GM21737 (cell line): Measurements from ENCODE around the gene RNGTT.
"Not testable (repeated sequence)": the region's sequence is repeated elsewhere in the genome, so short reads cannot be mapped to it uniquely, and the experiment has no call there.

Source experiments
- ATAC-seq: cut with Tn5 transposase; IDR thresholded peaks from one replicate; pipeline ENCODE4 v1.9.1; 2021; ENCODE audit warnings: mild to moderate bottlenecking, moderate library complexity; ENCODE audit not compliant: unreplicated experiment

Gene RNGTT

DNA sequence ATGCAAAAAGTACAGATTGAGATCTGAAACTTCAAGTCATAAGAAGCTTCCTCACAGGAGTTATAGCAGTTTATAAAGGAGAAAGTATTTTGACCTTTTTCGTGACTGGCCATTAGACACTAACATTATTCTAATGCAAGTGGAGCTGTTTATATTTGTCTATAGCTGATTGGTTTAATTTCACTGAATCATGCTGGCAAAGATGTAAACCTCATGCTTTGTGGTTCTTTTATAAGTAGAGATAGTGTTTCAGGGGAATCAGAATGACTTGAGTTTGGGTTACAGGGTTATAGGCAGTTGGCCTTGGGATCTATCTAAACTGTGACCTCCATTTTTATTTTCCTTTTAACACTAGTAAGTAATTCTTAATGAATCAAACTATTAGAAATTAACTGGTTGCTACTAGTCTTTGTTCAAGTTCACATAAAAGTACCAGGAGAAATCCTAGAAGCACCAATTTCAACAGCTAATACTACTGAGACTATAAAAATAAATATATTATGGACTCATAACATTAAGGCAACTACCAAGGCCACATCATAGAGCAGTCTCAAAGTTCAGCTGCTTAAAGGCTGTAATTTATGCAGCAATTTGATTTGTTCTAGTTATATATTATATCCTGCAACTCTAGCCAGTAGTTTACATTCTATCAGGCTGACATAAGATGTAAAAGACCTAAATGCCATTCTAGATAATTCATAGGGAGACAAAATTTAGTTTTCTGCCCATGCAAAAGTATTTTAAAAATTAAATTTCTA, 94.0 kb downstream of the RNGTT start:
- no peak for ATAC-seq

DNA sequence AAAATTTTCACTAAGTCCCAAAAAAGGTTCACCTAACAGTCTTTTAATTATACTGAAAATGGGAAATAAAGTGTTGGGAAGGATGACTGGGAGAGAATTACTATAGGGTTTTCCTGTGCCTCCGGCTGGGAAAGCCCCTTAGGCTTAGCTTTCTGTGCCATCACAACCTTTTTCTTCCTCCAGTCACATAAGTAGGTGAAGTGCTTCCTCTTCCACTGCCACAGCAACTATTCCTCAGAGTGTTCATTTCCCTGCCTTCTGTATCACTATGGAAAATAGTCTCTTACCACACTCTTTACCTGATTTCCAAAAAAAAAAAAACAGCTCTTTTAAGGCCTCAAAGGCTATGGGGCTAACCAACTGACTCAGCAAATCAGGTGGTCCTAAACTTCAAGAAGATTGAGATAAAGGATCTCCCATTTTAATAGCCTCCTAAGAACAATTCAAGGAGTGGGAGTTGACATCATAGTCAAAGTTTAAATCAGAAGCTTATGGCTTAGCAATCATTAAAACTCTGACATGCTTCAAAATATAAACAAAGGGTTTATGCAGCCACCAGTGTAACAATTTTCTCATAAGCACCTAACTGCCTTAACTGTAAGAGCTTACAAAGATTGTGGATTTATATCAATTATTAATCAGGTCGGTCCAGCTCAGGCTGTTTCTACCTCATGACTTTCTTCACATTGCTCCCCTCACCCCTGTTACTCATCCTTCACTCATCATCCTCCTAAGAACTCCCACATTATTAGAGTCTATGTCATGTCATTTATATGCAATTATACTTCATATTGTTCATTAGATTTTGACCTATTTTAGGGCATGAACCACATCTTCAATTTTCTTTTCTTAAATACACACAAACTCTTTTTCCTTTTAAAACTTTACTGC, 95.3 kb downstream of the RNGTT start:
- no peak for ATAC-seq

DNA sequence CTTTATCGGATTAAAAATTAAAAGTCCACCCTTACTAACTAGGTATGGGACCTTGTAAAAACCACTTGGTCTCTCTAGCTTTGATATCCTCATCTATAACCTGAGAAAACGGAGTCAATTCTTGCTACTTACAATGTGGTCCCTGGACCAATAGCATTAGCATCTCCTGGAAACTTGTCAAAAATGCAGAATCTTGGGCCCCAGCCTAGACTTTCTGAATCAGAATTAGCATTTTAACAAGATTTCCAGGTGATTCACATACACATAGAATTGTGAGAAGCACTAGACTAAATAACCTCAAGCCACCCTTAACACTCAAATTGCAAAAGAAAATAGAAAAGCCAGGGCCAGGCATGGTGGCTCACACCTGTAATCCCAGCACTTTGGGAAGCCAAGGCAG, 96.6 kb downstream of the RNGTT start:
- no peak for ATAC-seq

DNA sequence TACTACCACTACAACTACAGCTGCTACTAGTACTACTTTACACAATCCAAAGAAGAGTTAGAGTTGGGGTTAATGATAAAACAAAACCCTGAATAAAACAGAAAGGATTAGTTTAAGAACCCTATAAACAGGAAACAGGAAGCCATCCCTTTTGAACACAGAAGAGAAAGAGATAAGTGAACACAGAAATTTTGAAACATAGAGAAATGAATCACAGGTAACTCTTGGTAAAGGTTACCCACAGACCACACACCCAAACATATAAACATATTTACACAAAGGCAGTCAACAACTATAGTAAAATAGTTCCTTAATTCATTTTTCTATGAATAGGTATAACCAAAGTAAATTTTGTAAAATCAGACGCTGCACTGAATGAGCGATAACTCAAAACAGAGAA, 98.1 kb downstream of the RNGTT start:
- no peak for ATAC-seq

DNA sequence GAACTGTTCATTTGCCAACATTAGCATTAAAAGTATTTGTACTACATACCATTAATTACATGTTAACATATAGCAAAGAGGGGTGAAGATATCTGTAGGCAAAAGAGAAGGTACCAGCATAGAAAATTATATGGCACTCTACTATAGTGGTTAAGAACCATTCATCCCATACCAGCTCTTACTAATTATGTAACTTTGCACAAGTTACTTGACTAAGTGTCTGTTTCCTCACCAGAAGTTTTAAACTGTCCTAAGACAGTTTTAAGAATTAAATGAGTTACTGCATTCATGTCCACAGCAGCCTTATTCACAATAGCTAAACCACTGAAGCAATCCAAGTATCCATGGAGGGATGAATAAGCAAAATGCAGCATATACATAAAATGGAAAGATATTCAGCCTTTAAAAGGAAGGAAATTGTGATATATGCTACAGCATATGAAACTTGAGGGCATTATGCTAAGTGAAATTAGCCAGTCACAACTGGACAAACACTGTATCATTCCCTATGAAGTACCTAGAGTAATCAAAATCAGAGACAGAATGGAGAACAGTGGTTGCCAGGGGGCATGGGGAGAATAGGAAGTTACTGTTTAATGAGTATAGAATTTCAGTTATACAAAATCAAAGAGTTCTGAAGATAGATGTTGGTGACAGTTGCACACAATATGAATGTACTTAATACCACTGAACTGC, 98.9 kb downstream of the RNGTT start:
- ATAC-seq = no peak

DNA sequence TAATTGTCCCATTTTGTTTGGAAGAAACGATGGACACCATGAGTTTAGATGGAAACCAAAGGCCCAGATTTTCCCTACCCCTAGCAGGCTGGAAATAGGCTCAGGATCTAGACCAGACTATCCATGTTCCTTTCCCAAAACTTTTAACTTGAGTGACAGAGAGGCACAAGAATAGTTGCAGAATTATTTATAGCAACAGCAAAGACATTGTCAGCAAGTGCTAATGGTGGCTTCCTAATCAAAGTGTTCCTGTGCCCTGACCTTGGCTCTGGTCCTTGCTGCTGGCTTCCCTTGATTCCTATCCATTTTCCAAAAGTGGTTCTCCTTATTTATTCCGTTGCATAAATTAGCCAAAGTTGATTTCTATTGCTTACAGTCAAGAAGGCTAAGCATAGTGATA, 103.1 kb downstream of the RNGTT start:
- ATAC-seq = no peak

DNA sequence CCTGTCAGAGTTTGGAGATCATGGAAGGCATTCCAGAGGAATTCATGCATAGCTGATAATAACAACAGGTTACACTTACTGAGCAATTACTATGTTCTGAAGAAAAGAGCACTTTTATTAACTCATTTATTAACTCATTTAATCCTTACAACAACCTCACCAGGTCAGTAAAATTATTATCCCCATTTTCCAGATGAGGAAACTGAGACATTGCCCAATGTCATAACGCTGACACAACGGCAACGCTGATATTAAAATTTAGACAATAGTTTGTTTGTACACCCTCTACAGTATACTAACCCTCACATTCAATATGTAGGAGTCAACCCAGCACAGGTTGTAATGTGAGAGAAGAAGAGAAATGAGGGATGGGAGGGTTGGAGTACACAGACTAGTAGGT, 105.0 kb downstream of the RNGTT start:
- ATAC-seq = no peak

DNA sequence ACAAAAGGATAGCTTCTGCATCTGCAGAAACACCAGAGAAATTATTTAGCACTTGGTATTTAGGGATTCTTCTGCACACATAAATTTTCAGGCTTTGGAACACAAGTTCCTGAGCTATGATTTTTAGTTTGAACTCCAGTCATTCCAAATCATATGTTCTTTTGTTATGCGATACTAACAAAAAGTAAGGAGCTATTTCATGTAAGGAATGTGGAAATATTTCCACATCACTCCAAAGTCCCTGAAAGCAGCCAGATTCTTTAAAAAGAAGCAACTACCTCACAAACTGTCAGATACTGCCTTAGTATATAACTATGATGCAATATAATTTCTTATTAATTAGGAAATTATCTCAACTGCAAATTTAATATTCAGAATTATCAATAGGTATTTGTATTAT, 106.9 kb downstream of the RNGTT start:
- ATAC-seq = no peak

DNA sequence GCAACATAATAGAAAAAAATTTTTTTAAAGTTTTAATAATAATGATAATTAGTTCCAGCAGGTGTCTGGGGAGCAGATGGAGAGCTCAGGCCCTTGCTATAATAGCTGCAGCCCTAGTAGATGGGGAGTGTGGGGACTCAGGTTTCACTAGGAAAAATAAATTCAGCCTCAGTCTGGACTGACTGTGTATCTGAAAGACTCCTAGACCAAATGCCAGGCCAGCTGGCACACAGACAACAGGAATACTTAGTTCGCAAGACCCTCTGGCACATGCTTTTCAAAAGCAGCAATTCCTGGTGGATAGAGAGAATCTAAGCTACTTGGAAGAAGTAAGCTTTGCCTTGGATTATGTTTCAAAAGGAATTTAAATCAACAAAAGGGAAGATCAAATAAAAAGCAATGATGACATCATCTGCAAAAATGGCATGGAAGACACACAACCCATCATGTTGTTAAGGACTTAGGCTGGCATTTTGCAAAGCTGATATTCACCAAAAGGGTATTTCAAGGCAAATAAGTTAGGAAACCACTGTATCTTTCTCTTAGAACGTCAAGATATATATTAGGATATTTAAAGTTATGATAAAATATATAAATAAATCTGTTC, 107.8 kb downstream of the RNGTT start:
- ATAC-seq = no peak

DNA sequence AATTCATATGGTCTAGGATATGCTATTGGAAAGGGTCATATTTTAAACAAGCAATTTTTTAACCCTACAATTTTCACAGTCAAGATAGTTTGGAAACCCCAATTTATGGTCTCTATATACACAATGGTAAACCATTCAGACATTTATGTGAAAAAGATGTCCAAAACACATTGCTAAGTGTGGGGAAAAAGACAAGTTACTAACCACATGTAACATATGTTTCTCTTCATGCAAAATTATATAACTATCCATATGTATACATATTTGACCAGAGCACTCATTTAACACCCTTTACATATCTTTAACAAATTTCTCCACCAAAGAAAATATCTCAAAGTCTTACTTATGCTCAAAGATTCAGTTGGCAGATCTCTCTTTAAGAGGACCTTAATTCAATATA, 110.6 kb downstream of the RNGTT start:
- ATAC-seq = no peak

DNA sequence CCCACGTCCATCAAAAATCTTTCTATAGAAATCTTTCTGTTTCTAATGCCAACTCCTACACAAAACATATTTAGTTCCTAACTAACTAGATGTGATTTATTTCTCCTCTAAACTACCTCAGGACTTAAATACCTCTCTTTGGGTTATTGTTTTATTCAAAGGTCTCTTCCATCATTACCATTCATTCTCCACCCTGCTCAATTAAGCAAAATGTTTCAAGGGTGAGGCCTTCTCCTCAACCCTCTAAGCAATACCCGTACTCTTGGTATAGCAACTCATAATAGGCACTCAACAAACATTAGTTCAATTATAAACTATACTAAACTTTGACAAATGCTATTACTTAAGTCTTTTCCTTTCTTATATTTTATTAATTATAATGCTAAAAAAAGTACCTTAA, 111.4 kb downstream of the RNGTT start:
- no peak for ATAC-seq

DNA sequence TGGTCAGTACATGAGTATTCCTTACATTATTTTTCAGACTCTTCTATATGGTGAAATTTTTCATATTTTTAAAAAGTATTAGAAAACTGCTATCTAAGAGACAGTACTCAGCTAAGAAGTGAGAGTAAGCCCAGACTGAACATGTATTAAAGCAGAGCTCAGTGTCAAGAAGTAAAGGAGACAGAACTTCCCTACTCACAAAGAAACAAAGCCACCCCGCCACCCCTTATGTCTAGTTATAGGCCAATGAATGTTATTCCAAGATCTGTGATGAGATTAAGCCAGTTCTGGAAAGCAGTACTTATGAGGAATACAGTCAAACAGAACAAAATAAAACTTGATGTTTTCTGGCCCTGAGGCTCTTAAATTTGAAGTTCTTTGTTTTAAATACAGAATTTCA, 114.5 kb downstream of the RNGTT start:
- no peak for ATAC-seq

DNA sequence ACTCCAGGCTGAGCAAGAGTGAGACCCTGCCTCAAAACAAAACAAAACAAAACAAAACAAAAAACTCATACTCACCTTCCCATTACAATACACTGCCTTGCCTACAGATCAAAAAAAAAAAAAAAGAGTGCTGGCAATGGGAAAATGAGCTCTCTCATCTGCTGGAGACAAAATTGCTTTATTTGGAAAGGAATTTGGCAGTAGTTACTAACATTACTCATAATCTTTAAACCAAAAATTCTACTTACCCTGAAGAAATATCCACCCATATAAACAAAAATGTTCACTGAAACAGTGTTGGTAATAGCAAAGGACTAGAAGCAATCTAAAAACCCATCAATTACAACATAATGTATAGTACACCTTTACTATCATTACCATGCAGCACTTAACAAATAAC, 120.4 kb downstream of the RNGTT start:
- ATAC-seq = no peak

DNA sequence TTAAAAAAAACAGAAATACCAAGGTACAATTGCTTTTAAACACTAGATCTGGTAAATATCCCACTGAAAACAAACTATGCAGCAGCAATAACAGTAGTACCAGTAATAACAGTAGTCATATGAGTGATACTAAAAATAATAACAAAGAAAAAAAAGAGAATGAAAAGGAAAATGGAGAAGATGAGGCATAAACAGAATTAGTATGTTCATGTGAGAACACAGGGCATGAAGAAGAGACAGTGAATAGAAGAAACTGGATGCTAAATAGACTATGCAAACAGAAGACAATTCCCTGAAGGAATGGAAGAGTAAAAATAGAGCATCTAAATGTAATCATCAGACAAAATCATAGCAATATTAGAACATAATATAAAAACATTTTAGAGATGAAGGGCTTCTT, 121.1 kb downstream of the RNGTT start:
- ATAC-seq = no peak

DNA sequence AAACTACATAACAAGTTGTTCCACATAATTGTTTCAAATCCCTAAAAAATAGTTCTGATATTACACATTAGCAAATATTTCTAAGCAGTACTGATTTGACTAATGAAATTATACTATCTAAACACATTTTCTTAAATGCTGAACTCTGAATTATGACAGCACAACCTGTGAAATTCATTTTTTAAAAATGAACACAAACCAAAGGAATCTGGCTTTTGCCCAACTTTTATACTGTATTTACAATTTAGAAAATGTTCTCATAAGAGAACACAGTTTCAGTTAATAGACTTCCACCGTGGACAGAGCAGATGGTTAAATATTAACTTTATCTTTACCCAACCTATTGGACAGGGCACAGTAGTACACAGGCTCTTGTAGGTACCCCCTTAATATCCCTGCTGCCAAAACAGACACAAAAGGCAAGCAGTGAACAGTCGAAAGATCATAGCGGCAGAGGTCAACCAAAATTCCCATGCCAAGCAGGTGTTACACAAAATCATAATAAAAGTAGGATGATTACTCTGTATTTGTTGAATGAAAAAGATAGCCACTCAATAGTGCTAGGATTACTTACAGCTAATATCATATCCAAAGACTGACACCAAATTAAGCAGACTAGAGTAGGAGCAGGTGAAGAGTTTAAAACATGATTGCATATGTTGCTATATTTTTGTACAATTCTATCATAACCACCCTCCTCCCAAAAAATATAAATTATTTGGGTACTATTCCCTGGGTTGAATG, 122.5 kb downstream of the RNGTT start:
- no peak for ATAC-seq

DNA sequence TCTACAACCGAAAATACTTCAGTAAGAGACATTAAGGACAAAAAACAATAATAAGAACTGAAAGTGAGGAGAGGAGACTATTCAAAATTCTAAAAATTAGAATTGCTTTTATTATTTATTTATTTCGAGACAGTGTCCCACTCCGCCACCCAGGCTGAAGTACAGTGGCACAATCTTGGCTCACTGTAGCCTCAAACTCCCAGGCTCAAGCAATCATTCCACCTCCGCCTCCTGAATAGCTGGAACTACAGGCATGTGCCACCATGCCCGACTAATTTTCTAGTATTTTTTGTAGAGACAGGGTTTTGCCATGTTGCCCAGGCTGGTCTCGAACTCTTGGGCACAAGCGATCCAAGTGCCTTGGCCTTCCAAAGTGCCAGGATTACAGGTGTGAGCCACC, 123.1 kb downstream of the RNGTT start:
- ATAC-seq = no peak

DNA sequence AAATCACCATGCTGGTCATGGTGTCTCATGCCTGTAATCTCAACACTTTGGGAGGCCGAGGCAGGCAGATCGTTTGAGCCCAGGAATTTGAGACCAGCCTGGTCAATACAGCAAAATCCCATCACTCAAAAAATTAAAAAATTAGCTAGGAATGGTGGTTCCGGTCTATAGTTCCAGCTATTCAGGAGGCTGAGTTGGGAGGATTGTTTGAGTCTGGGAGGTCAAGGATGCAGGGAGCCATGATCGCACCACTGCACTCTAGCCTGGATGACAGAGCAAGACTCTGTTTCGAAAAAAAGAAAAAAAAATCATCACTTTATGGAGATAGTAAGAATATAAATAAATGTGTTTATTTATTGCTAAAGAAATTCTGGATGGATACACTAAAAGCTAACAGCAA, 124.1 kb downstream of the RNGTT start:
- ATAC-seq = no peak

DNA sequence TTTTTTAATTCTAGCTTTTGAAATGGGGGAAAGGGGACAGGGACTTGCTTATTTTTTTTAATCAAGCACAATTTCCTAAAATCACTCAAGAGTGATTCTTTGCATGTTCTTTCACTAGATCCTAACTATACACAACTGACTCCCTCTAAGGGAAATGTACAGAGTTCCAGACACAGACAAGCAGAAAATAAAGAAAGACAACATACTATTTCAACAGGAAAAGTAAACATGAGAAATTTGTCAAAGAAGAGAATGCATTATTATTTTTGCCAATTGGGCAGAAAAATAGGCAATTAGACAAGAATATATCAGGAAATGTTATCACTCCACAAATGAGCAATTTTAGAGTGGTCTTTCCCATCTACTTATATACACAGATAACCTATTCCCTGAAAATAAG, 128.2 kb downstream of the RNGTT start:
- ATAC-seq = no peak

DNA sequence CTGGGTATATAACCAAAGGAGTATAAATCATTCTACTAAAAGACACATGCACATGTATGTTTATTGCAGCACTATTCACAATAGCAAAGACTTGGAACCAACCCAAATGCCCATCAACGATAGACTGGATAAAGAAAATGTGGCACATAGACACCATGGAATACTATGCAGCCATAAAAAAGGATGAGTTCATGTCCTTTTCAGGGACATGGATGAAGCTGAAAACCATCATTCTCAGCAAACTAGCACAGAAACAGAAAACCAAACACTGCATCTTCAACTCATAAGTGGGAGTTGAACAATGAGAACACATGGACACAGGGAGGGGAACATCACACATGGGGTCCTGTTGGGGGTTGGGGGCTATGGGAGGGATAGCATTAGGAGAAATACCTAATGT, 130.3 kb downstream of the RNGTT start:
- ATAC-seq = not testable (repeated sequence)

DNA sequence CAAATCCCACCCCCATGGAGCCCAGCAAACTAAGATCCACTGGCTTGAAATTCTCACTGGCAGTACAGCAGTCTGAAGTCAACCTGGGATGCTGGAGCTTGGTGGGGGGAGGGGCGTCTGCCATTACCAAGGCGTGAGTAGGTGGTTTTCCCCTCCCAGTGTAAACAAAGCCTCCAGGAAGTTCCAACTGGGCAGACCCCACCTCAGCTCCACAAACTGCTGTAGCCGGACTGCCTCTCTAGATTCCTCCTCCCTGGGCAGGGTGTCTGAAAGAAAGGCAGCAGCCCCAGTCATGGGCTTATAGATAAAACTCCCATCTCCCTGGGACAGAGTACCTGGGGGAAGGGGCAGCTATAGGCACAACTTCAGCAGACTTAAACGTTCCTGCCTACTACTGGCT, 135.8 kb downstream of the RNGTT start:
- ATAC-seq = not testable (repeated sequence)

DNA sequence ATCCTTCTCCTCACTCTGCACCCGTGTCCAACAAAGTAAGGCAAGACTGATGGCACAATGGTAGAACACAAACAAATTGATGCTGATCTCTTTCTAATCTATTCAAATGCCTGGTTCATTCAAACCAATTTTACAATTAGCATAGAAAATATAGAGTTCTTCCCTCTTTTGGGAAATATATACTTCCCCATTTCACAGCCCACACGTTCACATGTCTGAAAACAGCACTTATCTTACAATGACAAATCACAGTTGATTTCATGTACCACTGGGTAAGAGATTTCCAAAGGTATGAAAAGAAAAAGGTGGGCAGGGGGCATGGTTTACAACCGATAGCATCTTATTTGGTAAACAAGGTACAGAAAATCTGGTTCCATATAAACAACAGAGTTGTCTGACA, 137.6 kb downstream of the RNGTT start:
- no peak for ATAC-seq
